Inflammatory macrophage treated with lipopolysaccharide for 1 hour (primary cell): Measurements from ENCODE around the gene FSD1.
"Not testable (repeated sequence)": the region's sequence is repeated elsewhere in the genome, so short reads cannot be mapped to it uniquely, and the experiment has no call there.

Experiments used
- DNase-seq, 2 donors: peaks; one replicate each; pipeline ENCODE4 v3.0.0-alpha.2; 2020 to 2022

FSD1 gene

GRCh38 chr19:4304538-4305256 lies at the start of gene FSD1:
TSS of gene FSD1 (plus strand) at chr19:4304598. CDS start at chr19:4304747, 149 bp downstream.
- peak in 1 of 2 donors; percentile 42 for DNase-seq

- DNase-seq, result no peak
Measured at GRCh38 chr19:4256563-4256962, 47.8 kb upstream of the FSD1 start.

GRCh38 chr19:4257025-4257424 lies 47.4 kb upstream of the FSD1 start:
- no peak for DNase-seq

- DNase-seq, result no peak
Measured at GRCh38 chr19:4258181-4258580, 46.2 kb upstream of the FSD1 start.

- peak; percentile 22 to 26 for DNase-seq
Measured at GRCh38 chr19:4260613-4261191, 43.7 kb upstream of the FSD1 start.

DNA sequence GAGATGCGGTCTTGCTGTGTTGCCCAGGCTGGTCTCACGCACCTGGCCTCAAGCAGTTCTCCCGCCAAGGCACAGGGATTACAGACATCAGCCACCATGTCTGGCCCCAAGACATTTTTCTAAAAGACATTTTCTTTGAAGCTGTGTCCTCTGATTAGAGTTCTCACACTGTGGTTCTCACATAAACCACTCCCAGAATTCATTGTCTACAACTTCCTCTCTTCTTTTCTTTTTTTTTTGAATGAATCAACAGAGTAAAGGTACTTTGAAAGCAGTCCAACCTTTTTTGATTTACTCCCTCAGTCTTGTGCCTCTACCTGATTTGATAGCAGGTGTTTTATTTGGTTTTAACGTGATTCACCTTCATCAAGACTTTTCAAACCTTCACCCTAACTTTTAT lies 39.6 kb upstream of the FSD1 start:
- DNase-seq, result no peak

DNA sequence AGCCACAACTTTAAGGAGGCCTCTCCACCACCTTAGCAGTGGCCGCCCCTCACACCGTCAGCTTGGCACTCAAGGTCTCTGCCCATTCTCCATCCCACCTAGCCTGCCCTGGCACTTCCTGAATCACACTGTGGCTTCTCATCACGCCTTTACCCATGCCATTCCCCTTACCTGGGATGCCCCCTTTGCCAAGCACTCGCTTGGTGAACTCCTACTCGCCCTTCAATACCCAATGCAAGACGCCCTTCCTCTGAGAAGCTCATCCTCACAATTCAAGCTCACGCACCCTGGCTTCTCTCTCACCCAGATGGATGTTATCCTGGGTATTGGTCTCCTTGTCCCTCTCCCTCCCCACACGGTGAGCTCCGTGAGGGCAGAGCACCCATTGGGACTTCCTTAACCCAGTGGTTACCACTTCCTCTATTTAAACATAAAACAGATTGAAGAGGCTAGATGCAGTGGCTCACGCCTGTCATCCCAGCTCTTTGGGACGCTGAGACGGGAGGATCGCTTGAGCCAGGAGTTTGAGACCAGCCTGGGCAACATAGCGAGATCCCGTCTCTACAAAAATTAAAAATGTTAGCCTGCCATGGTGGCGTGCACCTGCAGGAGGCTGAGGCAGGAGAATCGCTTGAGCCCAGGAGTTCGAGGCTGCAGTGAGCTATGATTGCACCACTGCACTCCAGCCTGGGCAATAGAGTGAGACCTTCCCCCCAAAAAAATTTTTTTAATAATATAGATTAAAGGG lies 38.0 kb upstream of the FSD1 start:
- DNase-seq, result no peak

DNA sequence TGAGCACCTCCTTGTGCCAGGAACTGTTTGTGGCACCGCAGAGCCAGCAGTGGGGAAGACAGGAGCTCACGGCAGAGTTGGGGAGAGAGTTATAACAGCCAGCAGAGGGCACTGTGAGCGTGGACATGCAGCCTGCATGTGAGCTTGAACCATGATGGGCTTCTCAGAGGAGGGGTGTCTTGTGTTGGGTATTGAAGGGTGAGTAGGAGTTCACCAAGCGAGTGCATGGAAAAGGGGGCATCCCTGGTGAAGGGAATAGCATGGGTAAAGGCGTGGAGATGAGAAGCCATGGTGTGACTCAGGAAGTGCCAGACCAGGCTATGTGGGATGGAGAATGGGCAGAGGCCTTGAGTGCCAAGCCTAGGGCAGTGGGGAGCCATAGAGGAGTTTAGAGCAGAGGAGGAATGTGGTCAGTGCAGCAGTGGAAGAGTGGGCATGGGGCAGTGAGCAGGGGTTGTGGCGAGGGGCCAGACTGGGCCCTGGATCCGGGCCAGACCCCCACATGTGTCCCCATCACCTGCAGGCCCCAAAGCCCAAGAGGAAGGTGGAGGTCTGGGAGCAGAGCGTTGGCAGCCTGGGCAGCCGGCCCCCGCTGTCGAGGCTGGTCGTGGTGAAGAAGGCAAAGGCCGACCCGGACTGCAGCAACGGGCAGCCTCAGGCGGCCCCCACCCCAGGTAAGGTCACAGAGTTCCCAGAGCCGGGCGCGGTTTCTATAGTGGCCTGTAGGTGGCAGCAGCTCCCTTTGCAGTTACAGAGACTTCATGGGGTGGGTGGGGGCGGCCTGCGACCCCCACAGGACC lies 37.1 kb upstream of the FSD1 start:
- peak; percentile 47 to 65 for DNase-seq

GRCh38 chr19:4267901-4268815 lies 36.2 kb upstream of the FSD1 start:
- DNase-seq, result no peak

GRCh38 chr19:4268816-4269430 lies 35.5 kb upstream of the FSD1 start:
- no peak for DNase-seq

DNA sequence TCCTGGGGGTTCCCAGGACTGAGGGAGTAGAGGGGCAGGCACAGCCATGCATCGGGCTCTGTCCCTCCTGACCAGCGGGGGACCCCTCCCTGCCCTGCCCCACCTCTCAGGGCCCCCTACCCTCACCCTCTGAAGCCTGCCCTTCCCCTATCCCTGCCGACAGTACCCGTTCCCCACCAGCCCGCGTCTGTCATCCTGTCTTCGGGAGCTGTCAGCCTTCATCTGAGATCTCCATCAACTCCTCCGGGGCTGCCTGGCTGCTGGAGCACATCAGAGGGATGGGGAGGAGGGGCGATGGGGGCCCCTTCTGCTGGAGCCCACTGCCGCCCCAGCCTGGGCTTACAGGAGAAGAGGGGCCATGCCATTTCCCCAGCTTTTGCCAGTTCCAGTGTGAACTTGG lies 31.5 kb upstream of the FSD1 start:
- no peak for DNase-seq

GRCh38 chr19:4274321-4274686 lies 30.1 kb upstream of the FSD1 start:
- not testable (repeated sequence) for DNase-seq

- no peak for DNase-seq
Measured at GRCh38 chr19:4277191-4277696, 27.2 kb upstream of the FSD1 start.

DNA sequence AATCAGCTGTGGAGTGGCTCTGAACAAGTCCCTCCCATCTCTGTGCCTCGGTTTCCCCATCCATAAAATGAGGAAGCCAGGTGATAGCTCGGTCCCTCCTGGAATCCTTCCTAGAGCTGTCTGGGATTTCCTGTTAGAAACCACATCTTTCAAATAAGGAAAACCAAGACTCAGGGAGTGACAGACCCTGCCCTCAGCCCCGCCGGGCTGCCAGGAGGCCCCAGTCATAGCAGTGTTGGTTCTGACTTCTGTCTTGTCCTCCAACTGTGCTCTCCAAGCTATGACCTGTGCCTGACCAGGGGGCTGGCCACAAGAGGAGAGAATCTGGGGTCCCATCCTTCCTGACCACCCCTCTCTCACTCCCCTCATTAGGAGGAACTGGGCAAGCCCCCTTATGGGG lies 26.4 kb upstream of the FSD1 start:
- no peak for DNase-seq

DNA sequence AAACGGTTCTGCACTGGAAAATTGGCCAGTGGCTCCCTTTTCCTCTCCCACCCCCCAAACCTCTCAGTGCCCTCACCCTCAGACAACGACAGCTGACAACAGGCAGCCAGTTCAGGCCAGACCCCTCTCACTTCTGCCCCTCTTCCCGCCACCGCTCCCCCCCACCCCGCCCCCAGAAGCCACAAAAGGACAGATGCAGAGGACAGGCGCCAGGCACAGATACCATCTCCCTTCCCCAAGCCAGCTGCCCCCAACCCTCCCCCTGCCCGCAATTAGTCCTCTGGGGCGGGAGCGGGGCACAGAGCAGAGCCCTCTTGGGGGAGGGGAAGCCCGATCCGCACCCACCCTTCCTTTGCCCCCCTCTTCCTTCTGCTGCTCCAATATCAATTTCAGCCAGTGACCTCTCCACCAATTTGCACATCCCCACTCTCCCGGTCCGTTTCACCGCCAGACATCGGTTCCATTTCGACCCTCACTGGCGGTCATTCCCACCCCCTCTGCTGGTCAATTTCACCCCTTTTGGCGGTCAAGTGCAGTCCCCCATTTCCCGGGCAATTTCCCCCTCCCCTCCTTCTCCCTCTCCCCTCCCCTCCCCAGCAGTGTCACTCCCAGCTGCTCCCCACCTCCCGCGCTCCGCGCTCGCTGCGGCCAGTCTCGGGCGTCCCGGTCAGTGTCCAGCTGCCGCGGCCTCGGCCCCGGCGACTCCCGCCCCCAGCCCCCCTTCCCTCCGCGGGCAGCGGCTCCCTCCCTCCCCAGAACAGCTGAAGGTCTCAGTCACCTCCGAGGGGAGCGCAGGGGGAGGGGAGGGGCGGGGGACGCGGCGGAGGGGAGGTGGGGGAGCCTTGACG lies 25.8 kb upstream of the FSD1 start, which contains the start of gene SHD:
TSS of gene SHD (plus strand) at position 848 of the 848 bp plus-strand sequence. CDS start 798 bp downstream, outside the sequence.
- DNase-seq, result no peak

- DNase-seq, result no peak
Measured at GRCh38 chr19:4279267-4279529, 25.2 kb upstream of the FSD1 start.

DNA sequence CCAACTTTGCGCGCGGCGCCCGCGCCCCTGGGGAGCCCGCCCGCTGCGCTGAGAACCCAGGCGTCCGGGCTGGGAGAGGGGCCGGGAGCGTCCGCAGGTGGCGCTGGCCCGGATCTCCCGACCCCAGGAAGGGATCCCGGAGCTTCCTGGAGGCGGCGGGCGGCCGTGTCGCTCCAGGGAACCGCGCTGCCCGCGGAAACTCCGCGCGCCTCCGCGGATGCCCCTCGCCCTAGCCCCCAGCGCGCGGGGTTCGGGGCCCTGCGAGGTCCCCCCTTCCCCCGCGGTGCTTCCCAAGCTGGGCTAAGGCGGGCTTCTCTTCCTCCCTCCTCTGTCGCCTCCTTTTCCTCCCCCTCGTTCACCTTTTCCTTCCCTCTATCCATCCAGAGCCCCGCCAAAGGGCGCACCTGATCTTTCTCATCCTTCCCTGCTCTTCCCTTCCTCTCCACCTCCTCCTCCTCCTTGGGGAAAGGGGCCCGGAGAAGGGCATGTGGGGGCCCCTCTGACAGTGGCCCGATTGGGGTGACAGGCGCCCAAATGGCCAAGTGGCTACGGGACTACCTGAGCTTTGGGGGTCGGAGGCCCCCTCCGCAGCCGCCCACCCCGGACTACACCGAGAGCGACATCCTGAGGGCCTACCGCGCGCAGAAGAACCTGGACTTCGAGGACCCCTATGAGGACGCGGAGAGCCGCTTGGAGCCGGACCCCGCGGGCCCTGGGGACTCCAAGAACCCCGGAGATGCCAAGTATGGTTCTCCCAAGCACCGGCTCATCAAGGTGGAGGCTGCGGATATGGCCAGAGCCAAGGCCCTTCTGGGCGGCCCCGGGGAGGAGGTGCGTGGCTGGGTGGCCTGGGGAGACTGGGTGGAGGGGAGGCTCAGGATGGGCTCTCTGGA lies 24.6 kb upstream of the FSD1 start:
- no peak for DNase-seq

DNA sequence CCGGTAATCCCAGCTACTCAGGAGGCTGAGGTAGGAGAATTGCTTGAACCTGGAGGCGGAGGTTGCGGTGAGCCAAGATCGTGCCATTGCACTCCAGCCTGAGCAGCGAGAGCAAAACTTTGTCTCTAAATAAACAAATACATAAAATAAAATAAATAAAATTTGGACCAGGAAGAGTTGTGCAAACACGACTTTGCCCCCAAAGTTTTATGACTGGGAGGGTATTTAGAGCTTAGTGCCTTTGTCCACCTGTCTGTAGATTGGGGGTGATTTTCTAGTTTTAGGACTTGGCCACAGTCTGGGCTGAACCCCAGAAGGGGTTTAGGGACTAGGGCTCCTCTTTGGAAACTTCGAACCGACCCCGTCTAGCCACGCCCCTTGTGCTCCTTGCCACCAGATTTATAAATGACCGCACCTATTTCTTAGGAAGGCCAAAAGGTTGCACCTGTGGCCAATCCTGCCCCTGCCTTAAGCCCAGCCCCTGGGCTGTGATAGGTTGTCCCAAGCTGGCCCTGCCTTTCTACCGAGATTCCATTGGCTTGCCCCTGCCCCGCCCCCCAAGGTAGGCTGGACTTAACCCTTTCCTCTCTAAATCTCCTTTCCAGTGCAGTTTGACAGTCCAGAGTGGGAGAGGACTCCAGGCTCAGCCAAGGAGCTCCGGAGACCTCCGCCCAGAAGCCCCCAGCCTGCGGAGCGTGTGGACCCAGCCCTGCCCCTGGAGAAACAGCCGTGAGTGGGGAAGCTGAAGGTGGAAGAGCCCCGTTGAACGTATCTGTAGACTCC lies 20.0 kb upstream of the FSD1 start:
- DNase-seq, result no peak

- DNase-seq, result no peak
Measured at GRCh38 chr19:4284974-4285373, 19.4 kb upstream of the FSD1 start.
